Thoracic aorta (tissue), 2 donors: Measurements from ENCODE around the gene TEAD1. TPM values are rescaled to one million over a fixed set of nuclear protein-coding genes. Genes with fewer than 3 reads are reported as not detected.
A peak's percentile ranks its signal among the peaks of the same experiment; 100 is the strongest.

Experiments
- ATAC-seq: fragments of 150-250 bp; one replicate; pipeline ENCODE4 v1.8.0; 2017; ENCODE audit warnings: low read depth; ENCODE audit not compliant: insufficient number of reproducible peaks, low FRiP score
- DNase-seq: peaks from one replicate; pipeline ENCODE4 v3.0.0-alpha.2; 2020; ENCODE audit warnings: low spot score
- H3K27ac ChIP-seq, 2 donors: fragments of 200-600 bp; sonication (generic); 1 replicate in 1 of 2; 2 replicates in 1 of 2; pipeline ENCODE4 v1.5.1; 2016; ENCODE audit warnings: mild to moderate bottlenecking in 2 of 2, moderate library complexity in 2 of 2
- H3K27me3 ChIP-seq: fragments of 200-600 bp; sonication (generic); replicated peaks from 2 replicates; pipeline ENCODE4 v1.6.0; 2016; ENCODE audit warnings: mild to moderate bottlenecking; ENCODE audit not compliant: insufficient read depth
- H3K36me3 ChIP-seq: fragments of 200-600 bp; sonication (generic); one replicate; pipeline ENCODE4 v1.5.1; 2016
- H3K4me1 ChIP-seq, 2 donors: fragments of 200-600 bp; sonication (generic); 1 replicate in 1 of 2; 2 replicates in 1 of 2; pipeline versions ENCODE4 v1.5.1 to v1.6.0; 2016; ENCODE audit warnings: low read depth in 2 of 2, mild to moderate bottlenecking in 1 of 2; ENCODE audit not compliant: control insufficient read depth in 1 of 2
- H3K4me3 ChIP-seq: fragments of 200-600 bp; sonication (generic); 2 replicates; pipeline ENCODE4 v1.5.1; 2016; ENCODE audit warnings: mild to moderate bottlenecking
- H3K9me3 ChIP-seq: fragments of 200-600 bp; sonication (generic); 2 replicates; pipeline ENCODE4 v1.5.1; 2016
- CTCF ChIP-seq: fragments of 200-600 bp; sonication (generic); IDR thresholded peaks from one replicate; pipeline ENCODE4 v1.5.1; 2019; ENCODE audit warnings: antibody characterized with exemption
- total RNA-seq, 2 donors: library from RNA; depleted of rRNA; stranded (reverse); fragments of >200 nt; gene quantifications; one replicate each; pipeline versions ENCODE4 v1.1.0 to v1.2.3, GENCODE V29; 2016

Gene TEAD1
- total RNA-seq, 2 donors from 2014 or later: 57.3 to 164 TPM

- Histone ChIP-seq H3K4me3 (no peak overlapping the region), H3K9me3 (no peaks in the 10 kb centered on the region), H3K4me1 (peaks cover 0 to 28% of the 10 kb centered on the region in 2 donors), H3K36me3 (no peaks in the 10 kb centered on the region), H3K27me3 (no peaks in the 10 kb centered on the region), H3K27ac (no peak overlapping the region)
- DNase-seq: no peak
- no peak for ATAC-seq
- TF ChIP-seq CTCF: no peak
Observed at GRCh38 chr11:12824281-12825041, 150.2 kb downstream of the TEAD1 start.

- H3K27ac ChIP-seq: no peak overlapping the region
- ATAC-seq (no peak), DNase-seq (no peak)
- no peaks in the 10 kb centered on the region for H3K9me3 ChIP-seq
- H3K36me3 ChIP-seq: no peaks in the 10 kb centered on the region
- no peaks in the 10 kb centered on the region for H3K27me3 ChIP-seq
- H3K4me1 ChIP-seq: peaks cover 0 to 28% of the 10 kb centered on the region in 2 donors
- no peak overlapping the region for H3K4me3 ChIP-seq
- no peak for TF ChIP-seq CTCF
Observed at GRCh38 chr11:12826441-12826840, 152.2 kb downstream of the TEAD1 start.

- H3K27ac ChIP-seq: peak overlapping the region in 1 of 2 donors; percentile 36
- H3K9me3 ChIP-seq: no peaks in the 10 kb centered on the region
- H3K27me3 ChIP-seq: no peaks in the 10 kb centered on the region
- H3K4me1 ChIP-seq: peaks cover 0 to 28% of the 10 kb centered on the region in 2 donors
- H3K36me3 ChIP-seq: no peaks in the 10 kb centered on the region
- no peak overlapping the region for H3K4me3 ChIP-seq
- DNase-seq (no peak), ATAC-seq (no peak)
- no peak for TF ChIP-seq CTCF
Observed at GRCh38 chr11:12827369-12827768, 153.1 kb downstream of the TEAD1 start.

GRCh38 chr11:12827929-12828812, 153.9 kb downstream of the TEAD1 start:
- no peaks in the 10 kb centered on the region for H3K27me3 ChIP-seq
- ATAC-seq: peak; percentile 56
- H3K36me3 ChIP-seq: no peaks in the 10 kb centered on the region
- no peak for DNase-seq
- no peaks in the 10 kb centered on the region for H3K9me3 ChIP-seq
- no peak for TF ChIP-seq CTCF
- peaks cover 0 to 28% of the 10 kb centered on the region in 2 donors for H3K4me1 ChIP-seq
- peak overlapping the region; percentile 11 to 36 for H3K27ac ChIP-seq
- peak overlapping the region; percentile 67 for H3K4me3 ChIP-seq

GRCh38 chr11:12829131-12829530, 154.9 kb downstream of the TEAD1 start:
- Histone ChIP-seq H3K4me3 (no peak overlapping the region), H3K4me1 (peaks cover 0 to 25% of the 10 kb centered on the region in 2 donors)

More at GRCh38 chr11:12829131-12829530, 154.9 kb downstream of the TEAD1 start:
- Histone ChIP-seq H3K36me3 (no peaks in the 10 kb centered on the region), H3K27ac (no peak overlapping the region), H3K9me3 (no peaks in the 10 kb centered on the region), H3K27me3 (no peaks in the 10 kb centered on the region)
- no peak for DNase-seq
- no peak for ATAC-seq
- TF ChIP-seq CTCF: no peak
